MCF 10A (cell line): ENCODE data around the gene NLRP3. TPM values are rescaled to one million over a fixed set of nuclear protein-coding genes. Genes with fewer than 3 reads are reported as not detected.

Experiments
- BruUV-seq: library from RNA; stranded (reverse); fragments of 400-500 nt; replicated peaks from 2 replicates; lab custom pipeline; 2021; lab: Mats Ljungman, UMichigan
- CTCF ChIA-PET: fragments of 300-600 bp; sonication (Branson Sonifier 250); formaldehyde crosslinking; extraction: SDS; loops from one replicate; lab custom pipeline; 2021; ENCODE audit warnings: antibody characterized with exemption, inconsistent platforms; lab: Yijun Ruan, JAX
- POLR2A ChIA-PET: fragments of 300-600, 350-650 bp; sonication (Branson Sonifier 250); formaldehyde crosslinking; extraction: SDS; loops from one replicate; lab custom pipeline; 2020; ENCODE audit warnings: antibody characterized with exemption, inconsistent platforms; lab: Yijun Ruan, JAX
- DNase-seq: peaks from one replicate; pipeline ENCODE4 v3.0.0-alpha.2; 2018; ENCODE audit not compliant: unreplicated experiment
- H3K27ac Mint-ChIP-seq: one replicate; pipeline ENCODE4 v1.8.0; 2022; ENCODE audit warnings: mild to moderate bottlenecking, low read depth, mixed read lengths; ENCODE audit not compliant: unreplicated experiment
- H3K27me3 Mint-ChIP-seq: one replicate; pipeline ENCODE4 v1.8.0; 2022; ENCODE audit warnings: mixed read lengths; ENCODE audit not compliant: insufficient read depth, unreplicated experiment
- H3K36me3 Mint-ChIP-seq: one replicate; pipeline ENCODE4 v1.8.0; 2022; ENCODE audit warnings: mild to moderate bottlenecking, moderate library complexity, mixed read lengths; ENCODE audit not compliant: insufficient read depth, unreplicated experiment
- H3K4me1 Mint-ChIP-seq: one replicate; pipeline ENCODE4 v1.8.0; 2022; ENCODE audit warnings: mixed read lengths; ENCODE audit not compliant: insufficient read depth, unreplicated experiment
- H3K4me3 Mint-ChIP-seq: one replicate; pipeline ENCODE4 v1.8.0; 2022; ENCODE audit warnings: mild to moderate bottlenecking, moderate library complexity, mixed read lengths; ENCODE audit not compliant: unreplicated experiment
- H3K9me3 Mint-ChIP-seq: one replicate; pipeline ENCODE4 v1.8.0; 2022; ENCODE audit warnings: mixed read lengths; ENCODE audit not compliant: unreplicated experiment
- CTCF ChIP-seq: fragments of 200-600 bp; IDR thresholded peaks from one replicate; pipeline ENCODE4 v1.8.0; 2022; ENCODE audit warnings: antibody characterized with exemption, mild to moderate bottlenecking; ENCODE audit not compliant: unreplicated experiment
- intact Hi-C: fragments of 100-400 bp; cut with micrococcal nuclease; formaldehyde crosslinking; loops from 2 replicates; pipeline ENCODE4 v1.14.1; 2022
- total RNA-seq: library from RNA; stranded (reverse); gene quantifications from 2 replicates; pipeline ENCODE4 v1.2.3, GENCODE V29; 2022

NLRP3 gene
- total RNA-seq, 1 experiment from 2014 or later = 0.16 TPM

- H3K36me3 Mint-ChIP-seq = no peaks in the 10 kb centered on the region
- no peak overlapping the region for H3K27ac Mint-ChIP-seq
- H3K9me3 Mint-ChIP-seq = peaks cover 10% of the 10 kb centered on the region
- POLR2A ChIA-PET = interaction anchor here (0.5 kb wide), 1 partner anchor 46 kb away, joined by 3 read pairs; no protein-coding TSS in a partner anchor
- DNase-seq = no peak
- no peak for TF ChIP-seq CTCF
- CTCF ChIA-PET = interaction anchor here (4.9 to 17.7 kb wide), 2 partner anchors 11 to 110 kb away, joined by 42 to 697 read pairs; no protein-coding TSS in a partner anchor
- no peaks in the 10 kb centered on the region for H3K27me3 Mint-ChIP-seq
- BruUV-seq = no TSS peak
- intact Hi-C loops = no loop called here
- H3K4me3 Mint-ChIP-seq = no peak overlapping the region
- H3K4me1 Mint-ChIP-seq = peaks cover 5% of the 10 kb centered on the region
Observed at GRCh38 chr1:247378334-247379073, 37.5 kb upstream of the NLRP3 start.

- H3K4me1 Mint-ChIP-seq = peaks cover 23% of the 10 kb centered on the region
- H3K36me3 Mint-ChIP-seq = no peaks in the 10 kb centered on the region
- H3K9me3 Mint-ChIP-seq = peaks cover under 1% of the 10 kb centered on the region
- no peak overlapping the region for H3K4me3 Mint-ChIP-seq
- ChIA-PET POLR2A (interaction anchor here (0.6 to 1.9 kb wide), 6 partner anchors 8 to 492 kb away, joined by 3 to 6 read pairs (median 4); no protein-coding TSS in a partner anchor), CTCF (interaction anchor here (0.7 to 17.7 kb wide), 6 partner anchors 10 to 235 kb away, joined by 3 to 697 read pairs (median 4); no protein-coding TSS in a partner anchor)
- no TSS peak for BruUV-seq
- no peak for DNase-seq
- no peak for TF ChIP-seq CTCF
- intact Hi-C loops = no loop called here
- H3K27me3 Mint-ChIP-seq = no peaks in the 10 kb centered on the region
- H3K27ac Mint-ChIP-seq = peak overlapping the region; percentile 1
Observed at GRCh38 chr1:247385283-247385682, 30.7 kb upstream of the NLRP3 start.

GRCh38 chr1:247386217-247386616 lies 29.8 kb upstream of the NLRP3 start:
- no peak for TF ChIP-seq CTCF
- intact Hi-C loops = no loop called here
- no peaks in the 10 kb centered on the region for H3K9me3 Mint-ChIP-seq
- CTCF ChIA-PET = interaction anchor here (4.7 to 17.7 kb wide), 3 partner anchors 12 to 102 kb away, joined by 81 to 697 read pairs (median 143); no protein-coding TSS in a partner anchor
- no peak overlapping the region for H3K4me3 Mint-ChIP-seq
- no peak for DNase-seq
- POLR2A ChIA-PET = interaction anchor here (1.9 to 5.0 kb wide), 2 partner anchors 9 to 101 kb away, joined by 4 to 34 read pairs; no protein-coding TSS in a partner anchor
- H3K4me1 Mint-ChIP-seq = peaks cover 25% of the 10 kb centered on the region
- BruUV-seq = no TSS peak
- no peak overlapping the region for H3K27ac Mint-ChIP-seq
- no peaks in the 10 kb centered on the region for H3K36me3 Mint-ChIP-seq
- no peaks in the 10 kb centered on the region for H3K27me3 Mint-ChIP-seq

DNA sequence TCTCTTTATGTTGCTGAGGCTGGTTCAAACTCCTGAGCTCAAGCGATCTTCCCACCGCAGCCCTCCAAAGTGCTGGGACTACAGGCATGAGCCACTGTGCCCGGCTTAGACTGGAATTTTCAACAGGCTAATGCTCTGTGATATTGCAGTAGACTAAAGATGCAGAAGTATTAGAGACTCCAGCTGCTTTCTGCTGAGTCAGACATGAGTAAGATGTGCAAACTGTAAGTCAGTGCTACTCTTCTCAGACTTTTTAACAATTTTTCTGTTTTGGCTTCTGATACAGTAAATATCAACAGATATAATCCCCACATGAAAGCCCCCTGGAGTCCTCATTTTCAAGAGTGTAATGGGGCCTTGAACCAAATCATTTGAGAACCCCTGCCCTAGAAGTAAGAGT lies 29.3 kb upstream of the NLRP3 start:
- no TSS peak for BruUV-seq

More for the DNA sequence above, 29.3 kb upstream of the NLRP3 start:
- peak; percentile 39 for DNase-seq
- CTCF ChIA-PET = interaction anchor here (0.5 to 17.7 kb wide), 6 partner anchors 13 to 456 kb away, joined by 3 to 697 read pairs (median 86); no protein-coding TSS in a partner anchor
- Mint-ChIP-seq H3K36me3 (no peaks in the 10 kb centered on the region), H3K27ac (no peak overlapping the region), H3K4me3 (no peak overlapping the region), H3K27me3 (no peaks in the 10 kb centered on the region), H3K9me3 (no peaks in the 10 kb centered on the region), H3K4me1 (peaks cover 25% of the 10 kb centered on the region)
- no peak for TF ChIP-seq CTCF
- intact Hi-C loops = no loop called here
- POLR2A ChIA-PET = interaction anchor here (0.6 to 5.0 kb wide), 5 partner anchors 10 to 170 kb away, joined by 3 to 34 read pairs (median 4); no protein-coding TSS in a partner anchor
